BLaER1 treated with 17β-estradiol and CSF1 and Interleukin-3, amounts not matched to agents 10 nM and 100 nM (cell line): Measurements from ENCODE around the gene PHOSPHO1.
"Not testable (repeated sequence)": the region's sequence is repeated elsewhere in the genome, so short reads cannot be mapped to it uniquely, and the experiment has no call there.

Experiments used
- H3K27ac ChIP-seq, 11 experiments: shearing (Covaris generic); formaldehyde crosslinking; 2 replicates each; pipeline ENCODE4 v1.8.1; 2022
- H3K27me3 ChIP-seq, 11 experiments: shearing (Covaris generic); formaldehyde crosslinking; 2 replicates each; pipeline ENCODE4 v1.8.1; 2022
- H3K36me3 ChIP-seq, 11 experiments: shearing (Covaris generic); formaldehyde crosslinking; 2 replicates each; pipeline ENCODE4 v1.8.1; 2022
- H3K4me1 ChIP-seq, 10 experiments: shearing (Covaris generic); formaldehyde crosslinking; 2 replicates each; pipeline ENCODE4 v1.8.1; 2022
- H3K4me2 ChIP-seq, 11 experiments: shearing (Covaris generic); formaldehyde crosslinking; 2 replicates each; pipeline ENCODE4 v1.8.1; 2022
- H3K4me3 ChIP-seq, 10 experiments: shearing (Covaris generic); formaldehyde crosslinking; 2 replicates each; pipeline ENCODE4 v1.8.1; 2022
- H3K9ac ChIP-seq, 11 experiments: shearing (Covaris generic); formaldehyde crosslinking; 2 replicates each; pipeline ENCODE4 v1.8.1; 2022
- H3K9me3 ChIP-seq, 11 experiments: shearing (Covaris generic); formaldehyde crosslinking; replicated peaks in 1 of 11; 2 replicates each; pipeline ENCODE4 v1.8.1; 2022
- H4K20me1 ChIP-seq, 11 experiments: shearing (Covaris generic); formaldehyde crosslinking; 2 replicates each; pipeline ENCODE4 v1.8.1; 2022
- Cebpa-rat ChIP-seq, 11 experiments: shearing (Covaris generic); IDR thresholded peaks; 2 replicates each; pipeline ENCODE4 v1.8.1; 2022

Gene PHOSPHO1

GRCh38 chr17:49193513-49194296 is 36.9 kb downstream of the PHOSPHO1 start:
- Histone ChIP-seq H3K4me2 (peak overlapping the region; percentile 83 to 93 (median 89)), H3K4me3 (peak overlapping the region; percentile 67 to 86 (median 76)), H3K9me3 (no peaks in the 10 kb centered on the region), H3K27ac (peak overlapping the region; percentile 61 to 99 (median 97)), H3K9ac (peak overlapping the region; percentile 85 to 99 (median 95)), H3K36me3 (no peaks in the 10 kb centered on the region), H3K4me1 (peaks cover 21 to 38% (median 30%) of the 10 kb centered on the region in 10 experiments), H4K20me1 (no peaks in the 10 kb centered on the region), H3K27me3 (no peaks in the 10 kb centered on the region)
- TF ChIP-seq Cebpa-rat (IDR thresholded peaks at IDR 0.05): peak in 1 of 11 experiments; percentile 20; a peak in 2 of 22 replicates

GRCh38 chr17:49191917-49192741 is 38.5 kb downstream of the PHOSPHO1 start:
- Histone ChIP-seq H3K4me2 (peak overlapping the region; percentile 61 to 91 (median 86)), H3K4me3 (peak overlapping the region; percentile 67 to 86 (median 76)), H3K27me3 (no peaks in the 10 kb centered on the region), H4K20me1 (no peaks in the 10 kb centered on the region), H3K27ac (peak overlapping the region; percentile 89 to 99 (median 97)), H3K9me3 (peaks cover 0 to under 1% (median 0%) of the 10 kb centered on the region in 11 experiments; a peak in 1 of 22 replicates), H3K4me1 (peaks cover 21 to 38% (median 30%) of the 10 kb centered on the region in 10 experiments), H3K9ac (peak overlapping the region; percentile 85 to 99 (median 95)), H3K36me3 (no peaks in the 10 kb centered on the region)
- TF ChIP-seq Cebpa-rat (IDR thresholded peaks at IDR 0.05): no peak

GRCh38 chr17:49191409-49191916 is 39.1 kb downstream of the PHOSPHO1 start:
- peak overlapping the region; percentile 67 to 86 (median 76) for H3K4me3 ChIP-seq
- H3K36me3 ChIP-seq: no peaks in the 10 kb centered on the region
- peak overlapping the region; percentile 61 to 91 (median 86) for H3K4me2 ChIP-seq
- peak overlapping the region; percentile 85 to 99 (median 95) for H3K9ac ChIP-seq
- no peak for TF ChIP-seq Cebpa-rat (IDR thresholded peaks at IDR 0.05)
- H4K20me1 ChIP-seq: no peaks in the 10 kb centered on the region
- peaks cover 20 to 38% (median 30%) of the 10 kb centered on the region in 10 experiments for H3K4me1 ChIP-seq
- no peaks in the 10 kb centered on the region for H3K27me3 ChIP-seq
- H3K9me3 ChIP-seq: peaks cover 1 to 7% (median 5%) of the 10 kb centered on the region in 11 experiments
- H3K27ac ChIP-seq: peak overlapping the region; percentile 89 to 99 (median 97)

- 0 out of 22 replicates have a peak overlapping the region, but pooled peaks of 1 of the 11 experiments have one; percentile 16 for H3K9ac ChIP-seq
- TF ChIP-seq Cebpa-rat (IDR thresholded peaks at IDR 0.05): no peak
- no peak overlapping the region for H3K4me3 ChIP-seq
- peak overlapping the region in 1 of 11 experiments; percentile 32; a peak in 1 of 22 replicates for H3K27ac ChIP-seq
- peak overlapping the region; percentile 5 to 62 (median 47); a peak in 19 of 22 replicates for H3K4me2 ChIP-seq
- H3K36me3 ChIP-seq: no peaks in the 10 kb centered on the region
- H3K27me3 ChIP-seq: no peaks in the 10 kb centered on the region
- peaks cover 7 to 12% (median 10%) of the 10 kb centered on the region in 11 experiments for H3K9me3 ChIP-seq
- no peaks in the 10 kb centered on the region for H4K20me1 ChIP-seq
- H3K4me1 ChIP-seq: peaks cover 15 to 37% (median 30%) of the 10 kb centered on the region in 10 experiments
These were observed 39.7 kb downstream of the PHOSPHO1 start for GRCh38 chr17:49190932-49191331.

- no peak overlapping the region for H3K27ac ChIP-seq
- TF ChIP-seq Cebpa-rat (IDR thresholded peaks at IDR 0.05): no peak
- H3K4me1 ChIP-seq: peaks cover 5 to 10% (median 7%) of the 10 kb centered on the region in 10 experiments
- H3K4me3 ChIP-seq: no peak overlapping the region
- no peak overlapping the region for H3K4me2 ChIP-seq
- H3K9me3 ChIP-seq: peaks cover 41 to 49% (median 46%) of the 10 kb centered on the region in 11 experiments
- no peaks in the 10 kb centered on the region for H3K27me3 ChIP-seq
- no peaks in the 10 kb centered on the region for H4K20me1 ChIP-seq
- peaks cover 0 to 4% (median 0%) of the 10 kb centered on the region in 11 experiments; a peak in 1 of 22 replicates for H3K36me3 ChIP-seq
- H3K9ac ChIP-seq: no peak overlapping the region
These were observed 43.3 kb downstream of the PHOSPHO1 start for GRCh38 chr17:49187301-49187700.

- Histone ChIP-seq H3K9me3 (peaks cover 41 to 51% (median 46%) of the 10 kb centered on the region in 11 experiments), H3K4me3 (peak overlapping the region in 4 of 10 experiments; percentile 12 to 21 (median 16); a peak in 2 of 20 replicates)
- H3K27me3 ChIP-seq, H4K20me1 ChIP-seq, H3K27ac ChIP-seq, H3K9ac ChIP-seq, H3K4me1 ChIP-seq, H3K4me2 ChIP-seq, H3K36me3 ChIP-seq: not testable (repeated sequence)
These were observed 45.2 kb downstream of the PHOSPHO1 start for GRCh38 chr17:49185381-49185780.

- H3K27ac ChIP-seq, H4K20me1 ChIP-seq, H3K9ac ChIP-seq, H3K27me3 ChIP-seq, H3K4me2 ChIP-seq, H3K4me3 ChIP-seq, H3K4me1 ChIP-seq, H3K36me3 ChIP-seq: not testable (repeated sequence)
- H3K9me3 ChIP-seq: peaks cover 41 to 51% (median 46%) of the 10 kb centered on the region in 11 experiments
These were observed 46.1 kb downstream of the PHOSPHO1 start for GRCh38 chr17:49184522-49184921.

- Histone ChIP-seq H3K4me2 (no peak overlapping the region), H3K4me3 (no peak overlapping the region), H3K9me3 (peaks cover 41 to 51% (median 46%) of the 10 kb centered on the region in 11 experiments), H3K4me1 (no peaks in the 10 kb centered on the region), H4K20me1 (no peaks in the 10 kb centered on the region), H3K27me3 (no peaks in the 10 kb centered on the region), H3K9ac (no peak overlapping the region), H3K27ac (no peak overlapping the region), H3K36me3 (peaks cover 0 to 4% (median 0%) of the 10 kb centered on the region in 11 experiments; a peak in 1 of 22 replicates)
- no peak for TF ChIP-seq Cebpa-rat (IDR thresholded peaks at IDR 0.05)
These were observed 46.8 kb downstream of the PHOSPHO1 start for GRCh38 chr17:49183801-49184200.

GRCh38 chr17:49183341-49183740 is 47.2 kb downstream of the PHOSPHO1 start:
- no peak for TF ChIP-seq Cebpa-rat (IDR thresholded peaks at IDR 0.05)
- Histone ChIP-seq H3K9ac (no peak overlapping the region), H3K4me3 (no peak overlapping the region), H3K36me3 (peaks cover 0 to 4% (median 0%) of the 10 kb centered on the region in 11 experiments; a peak in 1 of 22 replicates), H4K20me1 (no peaks in the 10 kb centered on the region), H3K27ac (no peak overlapping the region), H3K27me3 (no peaks in the 10 kb centered on the region), H3K4me1 (no peaks in the 10 kb centered on the region), H3K4me2 (no peak overlapping the region), H3K9me3 (peaks cover 42 to 55% (median 48%) of the 10 kb centered on the region in 11 experiments)
